Activated CD8-positive, alpha-beta memory T cell treated with anti-CD3 and anti-CD28 coated beads, Interleukin-2, amount 50 U/mL, for 4 hours (primary cell): ENCODE results near the gene SH2D3C.
"Not testable (repeated sequence)": the region's sequence is repeated elsewhere in the genome, so short reads cannot be mapped to it uniquely, and the experiment has no call there.

Experiments
- DNase-seq: peaks from one replicate; pipeline ENCODE4 v3.0.0-alpha.2; 2020

SH2D3C gene

DNA sequence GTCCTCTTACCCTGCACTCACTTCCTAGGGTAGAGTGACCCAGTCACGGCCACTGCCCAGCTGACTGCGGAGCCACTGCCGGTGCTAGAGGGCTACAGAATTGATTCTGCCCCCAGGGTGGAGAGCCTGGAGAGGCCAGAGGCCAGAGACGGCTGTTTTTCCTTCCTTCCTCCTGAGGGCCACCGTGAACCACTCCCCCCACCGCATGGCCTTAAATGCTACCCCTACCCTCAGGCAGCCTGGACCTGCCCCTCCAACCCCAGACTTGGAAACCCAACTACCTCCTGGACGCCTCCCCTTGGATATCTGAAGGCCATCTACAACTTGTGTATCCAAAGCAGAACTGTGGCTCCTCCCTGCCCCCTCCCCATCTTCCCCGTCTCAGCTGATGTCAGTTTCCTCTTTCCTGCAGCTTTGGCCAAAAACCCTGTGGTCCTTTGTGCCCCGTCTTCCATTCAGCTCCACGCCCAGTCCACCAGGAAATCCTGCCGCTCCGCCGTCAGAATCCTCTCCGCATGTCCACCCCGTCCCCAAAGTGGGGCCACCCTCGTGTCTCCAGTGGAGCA lies 16.3 kb downstream of the SH2D3C start:
- DNase-seq = no peak

DNA sequence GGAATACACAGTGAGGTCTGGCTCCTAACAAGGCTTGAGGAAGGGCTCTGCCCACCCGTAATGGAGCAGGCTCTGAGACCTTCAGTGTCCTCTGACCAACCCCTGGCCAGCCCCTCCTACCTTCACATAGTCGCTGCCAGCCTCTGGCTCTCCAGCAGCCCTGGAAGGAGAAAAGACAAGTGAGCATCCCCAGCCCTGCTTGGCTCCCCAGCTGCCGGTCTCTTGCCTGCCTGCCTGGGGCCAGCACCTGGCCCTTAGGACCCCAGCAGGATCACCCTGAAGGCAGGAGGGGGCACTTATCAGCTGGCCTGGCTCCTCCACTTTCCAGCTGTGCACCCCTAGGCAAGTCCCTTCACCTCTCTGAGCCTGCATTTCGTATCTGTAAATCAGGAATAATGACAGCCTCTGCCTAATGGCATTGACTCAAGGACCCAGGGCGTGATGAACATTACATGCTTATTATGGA lies 16.9 kb downstream of the SH2D3C start:
- no peak for DNase-seq

DNA sequence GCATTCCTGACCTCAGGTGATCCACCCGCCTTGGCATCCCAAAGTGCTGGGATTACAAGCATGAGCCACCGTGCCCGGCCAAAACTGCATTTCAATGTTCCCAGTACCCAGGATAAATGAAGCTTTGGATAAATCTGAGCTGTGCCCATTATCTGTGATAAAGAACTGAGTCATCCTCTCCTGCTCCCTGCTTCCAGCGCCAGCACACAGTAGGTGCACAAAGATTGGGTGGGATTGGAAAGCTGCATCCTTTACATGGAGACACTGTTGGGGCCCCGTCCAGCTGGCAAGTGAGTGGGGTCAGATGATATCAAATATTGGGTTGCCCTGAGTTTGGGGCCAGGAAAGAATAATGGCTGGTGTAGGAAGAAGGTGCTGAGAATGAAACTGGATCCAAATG lies 17.4 kb downstream of the SH2D3C start:
- no peak for DNase-seq

DNA sequence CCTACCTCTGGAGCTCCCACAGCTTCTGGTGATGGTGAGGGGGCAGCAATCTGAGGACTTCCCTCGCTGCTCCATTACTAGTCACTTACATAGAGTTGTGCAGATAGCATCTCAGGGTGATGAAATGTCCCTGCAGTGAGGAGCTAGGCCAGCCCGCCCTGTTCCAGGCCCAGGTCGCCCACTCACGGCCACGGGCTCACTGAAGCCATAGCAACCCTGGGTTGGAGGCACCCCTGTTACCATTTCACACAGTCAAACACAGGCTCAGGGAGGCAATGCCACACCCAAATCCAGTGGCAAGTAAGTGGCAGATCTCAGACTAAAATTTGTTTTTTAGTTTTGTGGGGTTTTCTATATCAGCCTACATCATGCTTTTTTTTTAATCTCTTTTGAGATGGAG lies 19.6 kb downstream of the SH2D3C start:
- no peak for DNase-seq

DNA sequence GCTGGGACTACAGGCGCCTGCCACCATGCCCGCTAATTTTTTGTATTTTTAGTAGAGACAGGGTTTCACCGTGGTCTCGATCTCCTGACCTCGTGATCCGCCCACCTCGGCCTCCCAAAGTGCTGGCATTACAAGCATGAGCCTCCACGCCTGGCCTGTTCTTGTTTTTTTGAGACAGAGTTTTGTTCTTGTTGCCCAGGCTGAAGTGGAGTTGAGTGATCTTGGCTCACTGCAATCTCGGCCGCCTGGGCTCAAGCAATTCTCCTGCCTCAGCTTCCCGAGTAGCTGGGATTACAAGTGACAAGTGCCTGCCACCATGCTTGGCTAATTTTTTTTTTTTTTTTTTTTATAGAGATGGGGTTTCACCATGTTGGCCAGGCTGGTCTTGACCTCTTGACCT lies 21.7 kb downstream of the SH2D3C start:
- not testable (repeated sequence) for DNase-seq

DNA sequence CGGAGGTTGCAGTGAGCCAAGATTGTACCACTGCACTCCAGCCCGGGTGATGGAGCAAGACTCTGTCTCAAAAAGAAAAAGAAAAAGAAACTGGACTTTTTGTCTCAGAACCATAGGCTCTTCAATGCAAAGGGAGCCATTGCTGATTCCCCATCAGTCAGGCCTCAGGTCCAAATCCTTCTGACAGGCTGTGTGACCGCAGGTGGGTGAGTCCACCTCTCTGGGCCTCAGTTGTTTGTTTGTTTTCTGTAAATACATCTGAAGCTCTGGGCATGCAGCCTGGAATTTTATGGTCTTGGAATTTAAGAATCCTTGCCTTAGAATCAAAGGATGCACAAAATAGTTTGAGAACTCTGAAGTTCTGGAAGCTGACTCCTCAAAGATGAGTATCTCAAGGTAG lies 22.2 kb downstream of the SH2D3C start:
- DNase-seq = no peak

DNA sequence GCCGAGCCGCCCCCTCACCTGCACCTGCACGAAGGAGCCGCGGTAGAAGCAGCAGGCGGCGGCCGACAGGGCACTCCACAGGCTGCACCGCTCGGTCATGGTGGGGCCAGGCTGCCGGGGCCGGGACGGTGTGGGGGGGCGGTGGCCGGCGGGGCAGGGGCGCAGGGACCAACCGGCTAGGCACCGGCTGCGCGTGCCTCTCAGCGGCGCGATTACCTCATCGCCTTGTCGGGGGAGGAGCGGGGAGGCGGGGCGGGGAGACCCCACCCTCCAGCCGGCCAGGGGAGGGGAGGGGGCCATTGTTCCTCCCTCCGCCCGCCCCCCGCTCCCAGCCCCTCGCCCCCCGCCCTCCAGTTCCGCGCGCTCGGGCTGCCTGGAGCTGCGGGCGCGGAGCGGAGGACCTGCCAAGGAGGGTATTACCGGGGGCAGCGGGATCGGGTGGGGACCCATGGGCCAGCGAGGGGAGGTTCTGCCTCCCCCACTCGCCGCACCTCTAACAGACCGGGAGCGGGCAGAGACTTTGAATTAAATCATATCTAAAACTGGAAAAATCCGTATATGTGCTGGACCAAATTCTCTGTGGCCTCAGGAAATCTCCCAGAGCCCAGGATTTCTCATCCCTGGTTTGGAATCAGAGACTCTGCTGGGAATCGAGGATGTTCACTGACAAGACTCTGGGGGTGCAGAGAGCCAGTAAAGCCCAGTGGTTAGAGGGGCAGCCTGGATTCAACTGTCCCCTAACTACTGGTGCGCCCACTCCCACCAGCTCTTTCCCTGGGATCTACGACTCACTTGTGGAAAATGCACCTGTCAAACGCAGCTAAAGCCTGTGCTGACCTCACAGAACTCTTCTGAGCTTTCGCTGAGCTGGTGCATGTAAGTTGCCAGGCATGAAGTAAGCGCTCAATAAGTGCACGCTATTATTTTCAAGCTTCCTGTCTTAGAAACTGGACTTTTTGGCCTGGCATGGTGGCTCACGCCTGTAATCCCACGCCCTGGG lies 23.1 kb downstream of the SH2D3C start:
- no peak for DNase-seq

DNA sequence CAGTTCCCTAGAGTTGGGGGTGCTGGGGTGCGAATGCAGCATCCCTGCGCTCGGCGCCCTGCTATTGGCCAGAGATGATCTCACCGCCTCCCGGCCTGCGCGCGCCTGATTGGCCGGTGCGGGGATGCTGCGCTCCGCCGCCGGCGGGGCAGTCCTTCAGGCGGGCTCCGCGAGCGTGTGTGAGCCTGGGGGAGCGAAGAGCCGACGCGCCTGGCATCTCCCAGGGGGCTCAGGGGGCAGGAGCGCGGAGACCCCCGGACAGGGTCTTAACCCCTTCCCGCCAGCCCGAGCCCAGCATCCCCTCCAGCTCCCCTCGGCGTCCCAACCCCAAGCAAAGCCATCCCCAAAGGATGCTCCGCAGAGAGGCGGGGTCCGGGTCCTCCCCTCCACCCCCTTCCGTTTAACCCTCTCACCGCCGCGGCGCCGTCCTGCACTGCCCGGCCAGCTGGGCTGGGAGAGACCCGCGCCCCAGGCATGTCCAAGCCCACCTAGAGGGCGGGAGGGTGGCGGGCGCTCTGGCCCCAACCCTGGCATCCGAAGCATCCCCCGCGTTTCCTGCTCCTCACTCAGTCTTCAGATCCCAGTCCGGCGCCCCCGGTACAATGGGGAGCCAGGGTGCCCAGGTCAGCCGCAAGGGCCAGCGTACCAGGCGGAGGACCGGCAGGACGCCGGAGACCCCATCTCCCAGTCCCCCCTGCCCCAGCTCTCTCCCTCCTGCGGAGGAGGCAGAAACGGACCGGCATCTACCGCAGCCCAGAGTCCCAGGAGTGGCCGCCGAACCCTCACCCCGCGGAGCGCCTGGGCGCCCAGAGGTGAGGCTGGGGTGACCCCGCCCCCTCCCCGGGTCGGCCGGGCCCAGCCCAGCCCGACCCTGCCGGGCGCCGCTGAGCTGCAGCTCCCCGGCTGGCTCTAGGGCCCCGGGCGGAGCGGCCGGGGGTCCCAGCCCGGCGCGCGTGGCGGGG lies 24.1 kb downstream of the SH2D3C start:
- no peak for DNase-seq

DNA sequence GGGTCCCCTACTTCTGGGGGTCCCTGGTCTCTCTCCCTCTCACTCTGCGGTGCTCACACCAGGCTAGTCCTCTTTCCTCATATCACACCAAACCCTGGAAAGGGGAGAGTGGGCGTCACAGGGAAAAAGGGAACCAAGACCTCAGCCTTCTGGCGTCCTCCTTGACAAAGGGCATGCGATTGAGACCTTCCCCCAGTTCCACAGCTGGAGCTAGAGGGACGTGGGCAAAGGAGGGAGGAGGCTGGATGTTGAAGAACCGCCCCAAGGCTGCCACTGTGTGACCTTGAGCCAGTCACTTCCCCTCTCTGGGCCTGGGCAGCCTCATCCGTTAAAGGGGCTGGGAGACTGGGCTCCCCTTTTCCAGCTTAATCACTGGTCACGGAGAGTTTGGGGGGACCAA lies 24.8 kb downstream of the SH2D3C start:
- DNase-seq = no peak

DNA sequence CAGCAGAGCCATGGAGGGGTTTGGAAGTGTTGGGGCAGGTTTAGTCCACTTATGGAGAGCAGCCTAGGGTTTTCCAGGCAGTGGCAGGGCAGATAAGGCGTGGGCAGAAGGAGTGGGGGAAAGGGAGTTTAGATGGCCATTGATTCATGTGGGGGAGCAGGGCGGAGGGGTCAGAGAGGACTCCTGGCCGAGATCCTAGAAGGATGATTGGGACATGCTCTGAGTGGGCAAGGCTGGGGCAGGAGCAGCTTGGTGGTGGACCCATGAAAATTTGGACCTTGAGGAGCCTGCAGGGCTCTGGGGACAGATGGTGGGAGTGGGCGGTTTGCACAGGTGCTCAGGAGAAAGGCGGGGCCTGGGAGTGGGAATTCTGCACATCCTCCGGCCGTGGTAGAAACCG lies 25.3 kb downstream of the SH2D3C start:
- DNase-seq = no peak

DNA sequence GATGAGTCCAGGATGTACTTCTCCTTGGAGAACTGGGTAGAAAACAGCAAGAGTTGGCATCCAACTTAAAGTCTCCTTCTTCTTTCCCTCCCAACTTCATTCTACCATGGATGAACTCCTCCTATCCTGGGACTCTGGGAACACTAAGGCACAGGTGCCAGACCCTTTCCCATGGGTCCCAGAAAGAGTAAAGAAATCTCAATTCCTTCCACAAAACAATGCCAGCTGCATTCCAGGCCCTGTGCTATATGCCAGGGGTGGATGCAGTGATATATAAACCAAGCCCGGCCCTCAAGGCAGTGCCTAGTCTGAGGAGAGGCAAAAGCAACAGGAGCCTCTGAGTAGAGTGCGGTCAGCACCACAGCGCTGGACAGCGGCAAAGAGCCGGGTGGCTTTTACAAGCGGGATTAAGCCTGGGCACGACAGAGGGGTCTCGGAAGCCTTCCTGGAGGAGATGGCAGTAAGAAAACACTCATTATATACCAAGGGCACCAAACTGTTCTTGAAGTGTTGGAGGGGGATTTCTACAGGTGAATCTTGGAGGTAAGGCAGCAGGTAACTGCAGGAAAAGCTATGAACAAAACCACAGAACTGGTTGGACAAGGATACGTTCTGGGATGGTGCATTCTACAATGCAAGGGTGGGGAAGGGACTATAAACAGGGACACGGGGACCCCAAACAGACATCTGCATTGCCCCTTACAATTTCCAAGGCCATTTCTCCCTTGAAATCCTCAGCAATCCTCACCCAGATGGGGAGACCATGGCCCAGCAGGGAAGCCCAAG lies 27.0 kb downstream of the SH2D3C start:
- DNase-seq = no peak

DNA sequence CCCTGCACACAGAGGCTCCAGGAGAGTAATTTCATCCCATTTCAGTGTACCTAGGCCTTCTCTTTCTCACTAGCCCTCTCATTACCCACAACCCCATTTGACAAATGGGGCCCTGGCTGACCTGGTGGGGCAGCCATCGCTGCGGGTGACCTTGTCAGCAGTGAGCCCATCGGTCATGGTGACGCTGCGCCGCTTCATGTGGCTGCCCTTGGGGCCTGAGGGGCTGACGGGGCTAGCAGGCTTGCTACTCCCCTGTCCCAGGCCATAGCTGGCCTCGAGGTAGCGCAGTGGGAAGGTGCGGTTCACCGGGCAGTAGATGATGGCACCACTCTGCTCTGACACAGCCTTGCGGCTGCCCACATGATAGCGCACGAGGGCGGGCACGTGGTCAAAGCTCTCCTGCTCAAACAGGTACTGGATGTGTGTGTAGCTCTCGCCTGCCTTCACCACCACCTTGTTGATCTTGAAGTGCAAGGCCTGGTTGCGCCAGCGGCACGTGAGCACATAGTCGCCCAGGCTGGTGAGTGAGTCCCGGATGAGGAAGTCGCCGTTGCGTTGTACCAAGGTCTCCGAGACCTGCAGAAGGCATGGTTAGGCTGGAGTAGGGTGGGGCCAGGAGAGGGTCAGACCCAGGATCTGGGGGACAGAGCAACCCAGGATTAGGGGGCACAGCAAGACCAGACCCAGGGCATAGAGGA lies 29.2 kb downstream of the SH2D3C start:
- DNase-seq = no peak

DNA sequence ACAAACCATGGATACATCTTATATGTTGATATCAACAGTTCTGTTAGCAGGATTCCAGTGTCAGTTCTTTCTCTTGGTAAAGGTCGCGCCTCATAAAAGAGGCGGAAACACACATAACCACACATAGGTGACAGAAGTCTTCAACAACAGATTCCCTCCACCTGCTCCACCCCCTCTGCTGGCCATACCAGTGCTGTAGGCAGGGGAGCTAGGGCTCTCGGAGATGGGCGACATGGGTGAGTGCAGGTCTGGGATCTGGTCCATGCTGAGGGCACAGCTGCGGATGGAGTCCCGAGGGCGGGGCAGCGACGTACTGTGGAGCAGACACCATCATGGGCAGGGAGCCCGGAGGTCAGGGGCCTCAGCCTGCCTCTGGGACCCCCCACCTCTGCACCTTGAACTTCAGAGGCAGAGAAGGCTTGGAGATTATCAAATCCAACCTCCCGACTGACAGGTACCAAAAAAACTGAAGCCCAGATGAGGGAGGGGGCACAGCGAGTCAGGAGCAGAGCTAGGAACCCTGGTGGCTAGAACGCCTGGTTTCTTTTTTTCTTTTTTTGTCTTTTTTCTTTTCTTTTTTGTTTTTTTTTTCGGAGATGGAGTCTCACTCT lies 31.4 kb downstream of the SH2D3C start:
- peak; percentile 45 for DNase-seq

DNA sequence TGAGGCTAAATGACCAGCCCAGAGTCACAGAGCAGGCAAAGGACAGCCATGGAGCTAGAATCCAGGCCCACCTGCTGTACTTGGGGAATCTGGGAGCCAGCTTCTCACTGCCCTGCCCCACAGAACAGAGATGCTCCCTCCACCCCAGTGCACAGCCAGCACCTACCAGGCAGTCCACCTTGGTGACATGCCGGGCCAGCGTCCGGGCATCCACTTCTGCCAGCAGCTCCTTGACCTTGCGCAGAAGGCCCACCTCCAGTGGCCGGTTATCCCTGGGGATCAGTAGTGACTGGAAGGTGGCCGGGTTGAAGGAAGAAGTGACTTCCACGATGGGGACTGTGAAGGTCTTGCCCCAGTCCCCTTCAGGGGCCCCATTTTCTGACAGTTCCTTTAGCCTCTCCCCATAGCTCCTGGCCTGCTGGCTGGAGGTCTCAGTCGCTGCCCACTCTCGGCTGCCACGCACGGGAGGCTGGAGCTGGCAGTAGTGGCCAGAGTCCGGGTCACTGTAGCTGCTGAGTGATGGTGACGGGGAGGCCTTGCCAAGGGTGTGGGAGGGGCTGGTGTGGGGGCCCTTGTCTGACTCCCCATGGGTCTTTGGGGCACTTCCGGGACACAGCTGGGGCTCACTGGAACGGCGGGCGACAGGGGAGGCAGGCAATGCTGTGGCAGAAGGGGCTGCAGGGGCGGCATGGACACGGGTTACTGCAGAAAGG lies 33.9 kb downstream of the SH2D3C start:
- DNase-seq = no peak

DNA sequence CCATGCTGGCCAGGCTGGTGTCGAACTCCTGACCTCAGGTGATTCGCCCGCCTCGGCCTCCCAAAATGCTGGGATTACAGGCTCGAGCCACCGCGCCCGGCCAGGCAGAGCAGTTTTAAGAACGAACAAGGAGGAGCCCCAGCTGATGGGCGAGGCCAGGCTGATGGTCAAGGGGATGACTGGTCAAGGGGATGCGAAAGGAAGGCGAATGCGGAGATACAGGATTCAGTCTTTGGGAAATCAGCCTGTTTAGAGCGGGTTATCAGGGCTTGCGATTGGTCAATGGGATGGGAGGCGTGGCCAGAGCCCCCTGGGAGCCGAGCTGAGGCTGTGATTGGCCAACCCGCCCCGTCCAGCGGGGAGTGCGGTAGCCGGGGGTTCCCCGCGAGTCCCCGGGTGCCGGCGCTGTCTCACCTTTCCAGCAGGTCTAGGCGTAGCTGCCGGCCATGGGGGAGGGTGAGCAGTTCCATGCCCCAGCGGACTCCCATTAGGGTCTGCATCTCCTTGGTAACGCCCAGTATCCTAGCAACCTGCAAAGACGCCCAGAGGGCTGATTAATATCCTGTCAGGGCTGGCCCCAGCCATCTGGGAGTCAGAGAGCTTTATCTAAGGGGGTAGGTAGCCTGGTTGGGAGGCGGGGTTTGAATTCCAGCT lies 35.9 kb downstream of the SH2D3C start:
- DNase-seq = no peak

DNA sequence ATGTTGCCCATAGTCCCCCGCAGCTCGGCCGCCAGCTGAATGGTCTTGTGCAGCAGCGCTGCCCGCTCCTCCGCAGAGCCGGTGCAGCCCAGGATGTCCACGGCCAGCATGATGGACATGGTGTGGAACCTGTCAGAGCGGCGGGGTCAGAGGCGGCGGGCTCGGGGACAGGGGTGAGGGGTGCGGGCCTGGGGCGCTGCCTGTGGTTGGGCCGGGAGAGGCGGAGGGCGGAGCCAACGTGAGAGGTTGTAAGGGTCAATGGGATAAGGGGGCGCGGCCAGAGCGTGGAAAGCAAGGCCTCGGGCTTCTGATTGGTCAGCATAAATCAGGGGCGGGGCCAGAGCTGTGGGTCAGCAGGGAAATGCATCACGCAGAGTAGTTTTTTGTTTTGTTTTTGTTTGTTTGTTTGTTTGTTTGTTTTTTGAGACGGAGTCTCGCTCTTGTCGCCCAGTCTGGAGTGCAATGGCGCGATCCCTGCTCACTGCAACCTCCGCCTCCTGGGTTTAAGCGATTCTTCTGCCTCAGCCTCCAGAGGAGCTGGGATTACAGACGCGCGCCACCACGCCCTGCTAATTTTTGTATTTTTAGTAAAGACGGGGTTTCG lies 36.5 kb downstream of the SH2D3C start:
- no peak for DNase-seq

DNA sequence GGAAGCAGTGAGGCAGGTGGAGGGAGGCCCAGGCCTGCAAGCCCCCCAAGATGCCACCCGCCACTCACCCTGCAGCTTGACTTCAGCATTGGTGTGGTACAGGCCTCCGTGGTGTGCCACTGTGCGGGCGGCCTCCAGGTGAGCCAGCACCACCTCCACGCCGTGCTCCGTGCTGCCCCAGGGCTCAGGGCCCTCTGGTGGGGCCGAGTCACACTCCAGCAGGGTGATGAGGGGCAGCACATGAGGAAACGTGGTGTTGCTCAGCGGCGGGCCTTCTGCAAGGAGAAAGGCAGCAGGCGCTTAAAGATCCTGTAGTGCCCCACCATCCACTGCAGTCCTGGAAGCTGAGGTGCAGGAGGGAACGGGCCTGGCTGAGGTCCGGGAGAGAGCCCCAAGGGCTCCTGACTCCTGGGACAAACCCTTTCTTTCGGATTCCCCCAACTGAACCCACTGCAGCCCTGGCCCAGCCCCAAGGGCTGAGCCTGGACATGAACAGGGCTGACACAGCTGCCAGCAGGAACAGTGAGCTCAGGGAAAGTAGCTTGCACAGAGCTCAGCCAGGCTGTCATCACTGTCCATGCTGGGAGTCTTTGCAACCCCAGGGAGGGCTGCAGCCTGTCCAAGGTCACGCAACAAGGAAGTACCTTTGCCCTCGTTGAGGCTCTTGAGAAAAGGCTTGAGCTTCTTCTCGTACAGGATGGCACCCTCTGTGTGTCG lies 38.7 kb downstream of the SH2D3C start:
- no peak for DNase-seq

DNA sequence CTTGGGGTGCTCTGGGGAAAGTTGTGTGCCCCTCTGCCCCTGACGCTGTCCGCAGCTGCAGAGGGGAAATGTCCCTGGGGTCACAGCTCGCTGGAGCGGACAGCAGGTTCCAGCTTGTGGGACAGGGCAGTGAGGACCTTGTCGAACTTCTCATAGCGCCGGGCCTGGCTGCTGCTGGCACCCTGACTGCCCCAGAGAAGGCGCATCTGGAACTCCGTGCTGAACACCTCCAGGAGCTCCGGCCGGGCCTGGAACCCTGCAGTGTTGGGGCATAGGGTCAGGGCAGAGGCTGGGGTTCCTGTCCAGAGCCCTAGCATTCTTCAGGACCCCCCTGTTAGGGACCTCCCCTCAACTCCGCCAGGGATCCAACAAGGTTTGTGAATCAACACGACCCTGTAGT lies 39.8 kb downstream of the SH2D3C start:
- no peak for DNase-seq
